HPDE6-E6E7 (cell line): Measurements from ENCODE around the gene SLC12A4.
"Not testable (repeated sequence)": the region's sequence is repeated elsewhere in the genome, so short reads cannot be mapped to it uniquely, and the experiment has no call there.

ENCODE experiments used
- DNase-seq: peaks from one replicate; pipeline ENCODE4 v3.0.0; 2011; ENCODE audit warnings: missing footprints; ENCODE audit errors: extremely low spot score

The SLC12A4 gene

GRCh38 chr16:67987460-67988160, 19.2 kb upstream of the SLC12A4 start:
- no peak for DNase-seq

- no peak for DNase-seq
Measured at GRCh38 chr16:67986949-67987348, 18.5 kb upstream of the SLC12A4 start.

DNA sequence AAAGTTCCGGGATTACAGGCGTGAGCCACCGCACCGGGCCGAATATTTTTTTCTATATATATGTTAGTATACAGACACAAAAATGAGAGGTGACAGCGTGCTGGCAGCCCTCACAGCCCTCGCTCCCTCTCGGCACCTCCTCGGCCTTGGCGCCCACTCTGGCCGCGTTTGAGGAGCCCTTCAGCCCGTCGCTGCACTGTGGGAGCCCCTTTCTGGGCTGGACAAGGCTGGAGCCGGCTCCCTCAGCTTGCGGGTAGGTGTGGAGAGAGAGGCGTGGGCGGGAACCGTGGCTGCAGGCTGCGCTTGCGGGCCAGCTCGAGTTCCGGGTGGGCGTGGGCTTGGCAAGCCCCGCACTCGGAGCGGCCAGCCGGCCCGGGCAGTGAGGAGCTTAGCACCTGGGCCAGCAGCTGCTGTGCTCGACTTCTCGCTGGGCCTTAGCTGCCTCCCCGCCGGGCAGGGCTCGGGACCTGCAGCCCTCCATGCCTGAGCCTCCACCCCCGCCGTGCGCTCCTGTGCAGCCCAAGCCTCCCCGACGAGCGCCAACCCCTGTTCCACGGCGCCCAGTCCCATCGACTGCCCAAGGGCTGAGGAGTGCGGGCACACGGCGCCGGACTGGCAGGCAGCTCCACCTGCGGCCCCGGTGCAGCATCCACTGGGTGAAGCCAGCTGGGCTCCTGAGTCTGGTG, 13.7 kb upstream of the SLC12A4 start:
- DNase-seq = no peak

GRCh38 chr16:67979955-67980678, 11.7 kb upstream of the SLC12A4 start, which contains the start of gene DPEP3:
Gene DPEP3, minus strand, starts transcription at chr16:67980499. Its CDS starts 119 bp downstream, at chr16:67980380.
- DNase-seq = no peak

DNA sequence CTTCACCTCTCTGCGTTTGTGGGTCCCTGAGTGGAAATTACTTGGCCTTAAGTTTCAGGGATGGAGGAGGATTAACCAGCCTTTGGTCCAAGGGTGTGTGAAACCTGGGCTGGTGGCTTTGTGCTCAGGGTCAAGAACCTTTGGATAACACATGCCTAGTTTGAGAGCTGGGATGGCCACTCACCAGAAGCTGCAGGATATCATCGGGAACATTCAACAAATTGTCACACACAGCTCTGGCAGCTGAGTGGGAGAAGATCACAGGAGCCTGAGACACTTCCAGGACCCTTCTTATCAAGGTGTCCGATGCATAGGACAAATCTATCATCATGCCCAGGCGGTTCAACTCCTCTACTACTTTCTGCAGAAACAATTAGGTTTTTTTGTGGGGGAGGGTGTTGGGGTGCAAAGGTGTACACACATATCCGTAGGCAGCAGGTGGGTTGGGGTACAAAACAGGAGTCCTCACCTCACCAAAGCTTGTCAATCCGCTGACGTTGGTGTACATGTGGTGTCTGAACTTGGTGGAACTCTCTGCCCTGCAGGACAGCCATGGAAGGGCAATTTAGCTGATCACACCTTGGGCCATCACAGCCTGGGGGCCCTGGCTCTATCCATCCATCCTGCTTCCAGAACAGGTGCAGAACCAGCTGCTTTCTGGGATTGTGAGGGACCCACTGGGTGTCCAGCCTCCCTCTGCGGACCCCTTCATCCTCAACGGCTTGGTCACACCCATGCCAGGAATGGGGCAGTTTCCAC, 9.2 kb upstream of the SLC12A4 start:
- no peak for DNase-seq

DNA sequence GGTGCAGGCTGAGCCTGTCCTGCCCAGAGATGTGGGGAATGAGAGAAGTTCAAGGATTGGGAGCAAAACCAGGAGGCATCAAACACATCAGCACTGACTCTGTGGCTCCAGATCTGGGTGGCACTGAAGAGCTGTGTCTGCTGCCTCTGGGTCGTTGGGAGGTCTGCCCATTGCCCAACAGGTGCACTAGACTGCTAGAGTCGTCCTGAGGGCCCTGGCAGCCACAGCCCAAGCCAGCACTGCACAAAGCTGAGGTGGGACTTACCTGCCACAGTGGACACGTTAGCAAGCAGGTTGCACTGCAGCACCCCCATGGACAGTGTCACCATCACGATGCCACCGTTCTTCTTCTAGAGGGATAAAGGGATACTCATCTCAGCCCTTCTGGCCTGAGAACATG, 8.6 kb upstream of the SLC12A4 start:
- DNase-seq = no peak

DNA sequence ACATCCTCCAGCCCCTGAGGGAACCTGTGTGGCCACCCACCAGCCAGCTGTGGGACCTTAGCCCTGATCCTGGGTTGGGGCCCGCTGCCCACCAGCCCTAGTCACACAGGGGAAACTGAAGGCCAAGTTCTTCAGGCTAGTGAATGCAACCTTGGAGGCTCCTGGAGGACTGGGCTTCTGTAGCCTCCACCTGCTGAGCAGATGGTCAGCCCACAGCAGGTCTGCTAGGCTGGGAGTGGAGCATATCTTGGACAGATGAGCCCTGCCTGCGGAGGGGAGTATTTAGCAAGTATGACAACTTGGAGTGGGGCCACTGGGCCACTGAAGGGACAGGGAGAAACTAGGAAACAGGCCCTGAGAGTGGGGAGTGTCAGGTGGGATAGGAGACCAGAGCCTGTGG, 7.8 kb upstream of the SLC12A4 start:
- DNase-seq = no peak

- DNase-seq = no peak
Measured at GRCh38 chr16:67975321-67976105, 7.1 kb upstream of the SLC12A4 start.

- DNase-seq = not testable (repeated sequence)
Measured at GRCh38 chr16:67972285-67972684, 3.8 kb upstream of the SLC12A4 start.

DNA sequence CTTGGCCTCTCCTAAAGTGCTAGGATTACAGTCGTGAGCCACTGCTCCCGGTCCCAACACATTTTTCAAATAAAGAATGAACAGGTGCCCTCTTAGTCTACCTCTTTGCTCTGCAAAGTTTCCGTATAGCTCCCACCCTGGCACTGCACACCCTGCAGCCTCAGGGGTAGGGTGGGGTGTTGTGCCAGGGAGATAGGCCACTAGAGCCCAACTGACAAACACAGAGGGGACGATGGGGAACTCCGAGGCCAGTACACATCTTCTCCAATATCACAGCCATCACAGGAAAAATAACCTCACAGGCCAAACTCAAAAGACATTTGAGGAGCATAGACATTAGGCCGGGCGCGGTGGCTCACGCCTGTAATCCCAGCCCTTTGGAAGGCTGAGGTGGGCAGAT, 2.7 kb upstream of the SLC12A4 start:
- no peak for DNase-seq

DNA sequence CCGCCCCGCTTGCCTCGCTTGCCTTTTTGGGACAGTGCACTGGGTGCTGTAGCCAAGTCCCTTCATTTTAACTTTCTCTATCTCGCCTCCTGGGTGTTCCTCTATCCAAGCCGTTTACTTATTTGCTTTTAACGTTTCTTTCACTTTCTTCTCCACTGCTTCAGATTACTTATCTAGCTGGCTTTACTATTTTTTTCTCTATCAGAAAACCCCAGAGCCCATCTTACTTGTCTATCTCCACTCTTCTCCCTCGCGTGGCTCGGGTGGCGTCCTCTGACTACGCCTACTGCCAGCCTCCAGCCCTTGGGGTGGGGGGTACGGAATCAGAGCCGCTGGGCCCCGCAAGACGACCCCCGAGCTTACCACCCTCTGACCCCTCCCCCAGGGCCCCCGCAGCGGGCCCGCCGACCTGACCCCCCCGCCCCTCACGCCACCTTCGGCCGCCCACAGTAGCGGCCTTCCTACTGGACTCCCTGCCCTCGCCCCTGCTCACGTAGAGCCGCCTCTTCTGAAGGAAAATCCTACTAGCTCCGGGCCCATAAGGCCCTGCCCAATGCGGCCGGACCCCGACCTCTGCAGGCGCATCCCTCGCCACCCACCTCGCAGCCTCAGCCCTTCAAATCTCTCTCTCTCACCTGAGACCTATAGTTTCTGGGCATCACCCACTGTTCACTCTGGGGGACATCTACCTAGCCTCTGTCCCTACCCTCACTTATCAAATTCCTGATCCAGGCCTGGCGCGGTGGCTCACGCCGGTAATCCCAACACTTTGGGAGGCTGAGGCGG, 1.0 kb upstream of the SLC12A4 start:
- no peak for DNase-seq

DNA sequence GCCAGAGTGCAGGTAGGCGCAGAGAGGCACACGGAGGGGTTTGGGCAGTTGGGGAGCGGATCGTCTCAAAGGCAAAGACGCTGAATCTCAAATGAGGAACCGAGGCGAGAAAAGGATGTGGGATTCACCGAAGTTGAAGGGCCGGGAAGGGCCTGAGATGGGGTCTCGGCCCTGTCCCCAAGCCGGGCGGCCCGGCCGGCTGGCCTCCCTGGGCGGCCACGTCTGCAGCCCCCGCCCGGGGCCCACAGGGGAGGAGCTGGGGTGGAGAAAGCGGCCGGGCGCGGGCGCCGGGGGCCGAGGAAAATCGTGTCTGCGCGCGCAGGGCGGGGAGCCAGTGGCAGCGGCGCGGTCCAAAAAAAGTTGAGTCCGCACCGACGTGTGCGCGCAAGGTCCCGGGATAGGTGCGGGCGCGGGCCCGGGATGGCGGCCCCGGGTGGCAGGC, 458 bp downstream of the SLC12A4 start:
- no peak for DNase-seq

- no peak for DNase-seq
Measured at GRCh38 chr16:67967183-67967957, 1.1 kb downstream of the SLC12A4 start.

- DNase-seq = no peak
Measured at GRCh38 chr16:67966549-67967182, 1.8 kb downstream of the SLC12A4 start.

GRCh38 chr16:67965668-67966548, 2.5 kb downstream of the SLC12A4 start:
- no peak for DNase-seq

GRCh38 chr16:67964477-67965131, 3.8 kb downstream of the SLC12A4 start:
- no peak for DNase-seq

DNA sequence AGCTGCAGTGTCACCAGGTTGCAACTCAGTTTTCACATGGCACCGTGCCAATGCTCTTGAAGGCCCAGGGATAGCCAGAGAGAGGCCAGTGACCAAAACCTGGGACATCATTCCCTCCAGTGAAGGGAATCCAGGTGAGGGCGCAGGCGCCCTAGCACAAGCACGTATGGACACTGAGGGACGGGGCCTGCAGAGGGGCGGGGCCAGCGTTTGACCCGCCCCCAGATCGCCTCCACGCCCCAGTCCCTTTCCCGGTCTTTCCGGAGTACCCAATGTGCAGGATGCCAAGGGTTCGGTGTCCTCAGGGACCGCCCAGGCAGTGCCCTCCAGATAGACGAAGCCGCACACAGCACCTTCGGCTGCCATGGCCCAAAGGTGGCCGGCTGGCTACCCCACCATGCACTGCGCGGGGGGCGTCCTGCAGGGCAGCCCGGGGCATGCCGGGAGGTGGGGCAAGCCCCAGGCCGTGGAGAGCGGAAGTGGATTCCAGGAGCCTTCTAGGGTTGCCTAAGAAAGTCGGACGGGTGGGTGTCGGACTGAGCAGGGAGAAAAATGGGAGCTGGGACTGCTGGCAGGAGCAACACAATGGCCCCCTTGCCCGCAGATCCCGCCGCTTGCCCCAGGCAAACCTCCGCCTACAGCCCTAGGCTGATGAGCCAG, 4.6 kb downstream of the SLC12A4 start:
- no peak for DNase-seq
